DOHH2 (cell line): Measurements from ENCODE around the gene PDE4B.

Experiments
- H3F3A ChIP-seq: fragments of 200-600 bp; sonication (generic), shearing (Covaris generic); 2 replicates; pipeline ENCODE4 v1.6.0; 2016; ENCODE audit warnings: antibody characterized with exemption, mild to moderate bottlenecking; ENCODE audit not compliant: control insufficient read depth, insufficient read depth
- H3K27ac ChIP-seq: fragments of 200-600 bp; sonication (generic); 2 replicates; pipeline ENCODE4 v1.5.1; 2014; ENCODE audit warnings: low read depth, mild to moderate bottlenecking, low read length, moderate library complexity
- H3K27me3 ChIP-seq: fragments of 200-600 bp; sonication (generic); 2 replicates; pipeline ENCODE4 v1.6.1; 2014; ENCODE audit warnings: mild to moderate bottlenecking, low read length, mixed read lengths; ENCODE audit not compliant: control insufficient read depth
- H3K36me3 ChIP-seq: fragments of 200-600 bp; sonication (generic); 2 replicates; pipeline ENCODE4 v1.6.1; 2014; ENCODE audit warnings: mild to moderate bottlenecking, low read length, moderate library complexity, mixed read lengths; ENCODE audit not compliant: control insufficient read depth
- H3K4me1 ChIP-seq: fragments of 200-600 bp; sonication (generic); 2 replicates; pipeline ENCODE4 v1.6.1; 2014; ENCODE audit warnings: mild to moderate bottlenecking, low read length, mixed read lengths; ENCODE audit not compliant: control insufficient read depth
- H3K4me2 ChIP-seq: fragments of 200-600 bp; sonication (generic); 2 replicates; pipeline ENCODE4 v1.6.0; 2014; ENCODE audit warnings: mild to moderate bottlenecking, low read length, moderate library complexity
- H3K4me3 ChIP-seq: fragments of 200-600 bp; sonication (generic); 2 replicates; pipeline ENCODE4 v1.5.1; 2014; ENCODE audit warnings: mild to moderate bottlenecking, low read length, mixed read lengths
- H3K79me2 ChIP-seq: fragments of 200-600 bp; sonication (generic); 2 replicates; pipeline ENCODE4 v1.6.1; 2014; ENCODE audit warnings: mild to moderate bottlenecking, low read length, mixed read lengths; ENCODE audit not compliant: control insufficient read depth
- H3K9me2 ChIP-seq: fragments of 200-600 bp; sonication (generic); replicated peaks from 2 replicates; pipeline ENCODE4 v1.6.1; 2014; ENCODE audit warnings: mild to moderate bottlenecking, low read length, mixed read lengths; ENCODE audit not compliant: control insufficient read depth
- H3K9me3 ChIP-seq: fragments of 200-600 bp; sonication (generic); 2 replicates; pipeline ENCODE4 v1.6.1; 2014; ENCODE audit warnings: antibody characterized with exemption, low read length, mixed read lengths; ENCODE audit not compliant: control insufficient read depth, insufficient read depth
- H4K20me1 ChIP-seq: fragments of 200-600 bp; sonication (generic); 2 replicates; pipeline ENCODE4 v1.6.0; 2014; ENCODE audit warnings: low read depth, mild to moderate bottlenecking, antibody characterized with exemption, low read length, moderate library complexity; ENCODE audit not compliant: control insufficient read depth, insufficient read depth
- EZH2phosphoT487 ChIP-seq: fragments of 200-600 bp; sonication (generic); IDR thresholded peaks from 2 replicates; pipeline ENCODE4 v1.6.1; 2017; ENCODE audit warnings: borderline replicate concordance, mild to moderate bottlenecking, antibody characterized with exemption, low read length, moderate library complexity, mixed read lengths
- TF ChIP-seq, protein P1 (sequence below): fragments of 200-600 bp; sonication (generic); IDR thresholded peaks from one replicate; pipeline ENCODE4 v1.5.1; 2014; ENCODE audit warnings: antibody characterized with exemption, mild to moderate bottlenecking, low read depth, low read length; ENCODE audit not compliant: poor library complexity, severe bottlenecking

The PDE4B gene

DNA sequence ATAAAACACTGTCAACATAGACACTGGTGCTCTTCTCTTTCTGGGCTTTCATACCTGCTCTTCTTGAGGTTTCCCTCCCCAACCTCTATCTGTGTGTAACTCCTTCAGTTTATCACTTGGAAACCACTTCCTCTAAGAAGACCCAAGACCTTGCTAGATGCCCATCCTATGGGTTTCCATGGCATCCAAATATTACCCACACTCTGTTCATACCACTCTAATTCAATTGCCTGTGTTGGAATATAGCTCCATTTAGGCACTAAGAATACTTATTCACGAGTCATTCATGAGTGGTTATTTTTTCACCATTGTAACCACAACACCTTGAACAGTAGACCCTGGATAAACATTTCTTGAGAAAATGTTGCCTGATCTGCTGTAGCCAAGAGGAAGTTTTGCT, 510.1 kb downstream of the PDE4B start:
- H3K9me3 ChIP-seq: no peaks in the 10 kb centered on the region
- no peaks in the 10 kb centered on the region for H3K36me3 ChIP-seq
- no peak overlapping the region for H3K4me2 ChIP-seq
- TF ChIP-seq EZH2phosphoT487: no peak
- TF ChIP-seq, protein P1, sequence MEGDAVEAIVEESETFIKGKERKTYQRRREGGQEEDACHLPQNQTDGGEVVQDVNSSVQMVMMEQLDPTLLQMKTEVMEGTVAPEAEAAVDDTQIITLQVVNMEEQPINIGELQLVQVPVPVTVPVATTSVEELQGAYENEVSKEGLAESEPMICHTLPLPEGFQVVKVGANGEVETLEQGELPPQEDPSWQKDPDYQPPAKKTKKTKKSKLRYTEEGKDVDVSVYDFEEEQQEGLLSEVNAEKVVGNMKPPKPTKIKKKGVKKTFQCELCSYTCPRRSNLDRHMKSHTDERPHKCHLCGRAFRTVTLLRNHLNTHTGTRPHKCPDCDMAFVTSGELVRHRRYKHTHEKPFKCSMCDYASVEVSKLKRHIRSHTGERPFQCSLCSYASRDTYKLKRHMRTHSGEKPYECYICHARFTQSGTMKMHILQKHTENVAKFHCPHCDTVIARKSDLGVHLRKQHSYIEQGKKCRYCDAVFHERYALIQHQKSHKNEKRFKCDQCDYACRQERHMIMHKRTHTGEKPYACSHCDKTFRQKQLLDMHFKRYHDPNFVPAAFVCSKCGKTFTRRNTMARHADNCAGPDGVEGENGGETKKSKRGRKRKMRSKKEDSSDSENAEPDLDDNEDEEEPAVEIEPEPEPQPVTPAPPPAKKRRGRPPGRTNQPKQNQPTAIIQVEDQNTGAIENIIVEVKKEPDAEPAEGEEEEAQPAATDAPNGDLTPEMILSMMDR: no peak
- no peak overlapping the region for H3K4me3 ChIP-seq
- H3K9me2 ChIP-seq: no peaks in the 10 kb centered on the region
- H3F3A ChIP-seq: no peaks in the 10 kb centered on the region
- H3K4me1 ChIP-seq: no peaks in the 10 kb centered on the region
- H3K27me3 ChIP-seq: no peaks in the 10 kb centered on the region
- no peaks in the 10 kb centered on the region for H4K20me1 ChIP-seq
- no peaks in the 10 kb centered on the region for H3K79me2 ChIP-seq
- no peak overlapping the region for H3K27ac ChIP-seq

DNA sequence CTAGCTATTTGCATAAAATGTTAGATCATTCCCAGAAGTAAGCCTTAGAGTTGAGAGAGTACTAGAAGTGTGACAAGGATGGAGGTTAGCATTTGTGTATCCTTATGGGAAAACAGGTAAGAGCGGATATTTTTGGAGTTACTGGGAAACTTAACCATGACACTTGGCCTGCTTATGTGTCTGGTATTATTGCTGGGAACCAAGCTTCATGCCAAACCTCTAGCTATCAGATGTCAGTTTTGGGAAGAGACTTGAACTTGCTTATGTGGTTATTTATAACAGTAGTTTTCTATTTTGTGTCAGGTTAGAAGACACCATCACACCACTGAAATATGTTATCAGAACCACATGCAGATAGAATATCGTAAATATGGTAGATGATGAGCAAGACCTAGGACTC, 511.0 kb downstream of the PDE4B start:
- Histone ChIP-seq H4K20me1 (no peaks in the 10 kb centered on the region), H3K4me1 (no peaks in the 10 kb centered on the region), H3K9me3 (no peaks in the 10 kb centered on the region), H3K9me2 (no peaks in the 10 kb centered on the region), H3K36me3 (no peaks in the 10 kb centered on the region), H3K27me3 (no peaks in the 10 kb centered on the region), H3F3A (no peaks in the 10 kb centered on the region), H3K4me3 (no peak overlapping the region), H3K4me2 (no peak overlapping the region), H3K27ac (no peak overlapping the region), H3K79me2 (no peaks in the 10 kb centered on the region)
- TF ChIP-seq, protein P1: no peak
- TF ChIP-seq EZH2phosphoT487: no peak

DNA sequence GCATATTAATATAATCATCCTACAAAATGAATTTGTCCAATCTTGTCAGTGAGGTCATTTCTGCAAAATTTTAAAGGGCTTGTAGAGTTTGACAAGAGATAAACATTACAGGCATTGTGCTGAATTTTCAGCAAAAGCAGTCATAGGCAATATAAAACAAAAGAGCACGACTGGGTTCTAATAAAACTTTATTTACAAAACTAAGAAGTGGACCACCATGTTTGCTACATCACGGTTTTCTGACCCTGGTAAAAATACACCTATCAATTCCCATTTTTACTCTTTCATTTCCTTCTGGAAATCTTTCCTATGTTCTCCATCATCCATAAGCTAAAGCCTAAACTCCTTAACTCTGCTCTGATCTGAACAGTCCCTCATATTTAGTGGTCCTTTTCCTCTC, 511.4 kb downstream of the PDE4B start:
- H3K4me1 ChIP-seq: no peaks in the 10 kb centered on the region

DNA sequence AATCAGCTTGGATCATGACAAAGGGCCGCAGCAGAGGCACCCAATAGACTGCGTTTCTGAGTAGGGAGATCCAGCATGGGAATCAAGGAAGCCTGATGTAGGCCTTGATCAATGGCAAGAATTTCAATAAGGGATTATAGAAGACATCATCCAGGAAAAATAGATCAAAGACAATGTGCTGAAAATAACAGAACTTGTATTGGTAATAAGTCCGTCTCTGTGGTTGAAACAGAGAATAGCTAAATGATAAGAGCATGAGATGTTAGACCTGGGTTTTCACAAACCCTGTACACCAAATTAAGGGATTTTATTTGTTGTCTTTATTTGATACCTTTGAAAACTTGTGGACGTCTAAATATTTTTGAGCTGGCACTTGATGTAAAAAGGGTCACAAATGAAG, 513.2 kb downstream of the PDE4B start:
- Histone ChIP-seq H3F3A (no peaks in the 10 kb centered on the region), H3K36me3 (no peaks in the 10 kb centered on the region), H3K4me3 (no peak overlapping the region), H3K79me2 (no peaks in the 10 kb centered on the region), H3K4me1 (no peaks in the 10 kb centered on the region), H3K9me3 (no peaks in the 10 kb centered on the region), H3K27me3 (no peaks in the 10 kb centered on the region), H3K4me2 (no peak overlapping the region), H3K27ac (no peak overlapping the region), H3K9me2 (no peaks in the 10 kb centered on the region), H4K20me1 (no peaks in the 10 kb centered on the region)
- TF ChIP-seq EZH2phosphoT487: no peak

More for the DNA sequence above, 511.4 kb downstream of the PDE4B start:
- TF ChIP-seq EZH2phosphoT487: no peak
- H3K79me2 ChIP-seq: no peaks in the 10 kb centered on the region
- H3K9me3 ChIP-seq: no peaks in the 10 kb centered on the region
- H3K9me2 ChIP-seq: no peaks in the 10 kb centered on the region
- no peaks in the 10 kb centered on the region for H3K27me3 ChIP-seq
- H3F3A ChIP-seq: no peaks in the 10 kb centered on the region
- H4K20me1 ChIP-seq: no peaks in the 10 kb centered on the region
- no peak overlapping the region for H3K27ac ChIP-seq
- no peaks in the 10 kb centered on the region for H3K36me3 ChIP-seq
- no peak overlapping the region for H3K4me3 ChIP-seq
- H3K4me2 ChIP-seq: no peak overlapping the region
